ENCODE results near the gene PLCB4. TPM values are rescaled to one million over a fixed set of nuclear protein-coding genes. Genes with fewer than 3 reads are reported as not detected.

PLCB4 gene
- total RNA-seq, 1 donor = 4.1 TPM

- no peak overlapping the region for H3K4me3 ChIP-seq (ENCODE audit: low read depth, low read length)
- DNase-seq (ENCODE audit: low read depth) = no peak
- no peak for TF ChIP-seq CTCF (IDR thresholded peaks at IDR 0.05; ENCODE audit: insufficient read depth, low read length)
These were observed 43.9 kb upstream of the PLCB4 start for GRCh38 chr20:9025011-9025410.

GRCh38 chr20:9025643-9026042 lies 43.2 kb upstream of the PLCB4 start:
- no peak for TF ChIP-seq CTCF (IDR thresholded peaks at IDR 0.05; ENCODE audit: insufficient read depth, low read length)
- no peak overlapping the region for H3K4me3 ChIP-seq (ENCODE audit: low read depth, low read length)
- DNase-seq (ENCODE audit: low read depth) = peak; percentile 65

GRCh38 chr20:9027626-9028025 lies 41.3 kb upstream of the PLCB4 start:
- DNase-seq (ENCODE audit: low read depth) = no peak
- H3K4me3 ChIP-seq (ENCODE audit: low read depth, low read length) = no peak overlapping the region
- no peak for TF ChIP-seq CTCF (IDR thresholded peaks at IDR 0.05; ENCODE audit: insufficient read depth, low read length)

- no peak overlapping the region for H3K4me3 ChIP-seq (ENCODE audit: low read depth, low read length)
- TF ChIP-seq CTCF (IDR thresholded peaks at IDR 0.05; ENCODE audit: insufficient read depth, low read length) = no peak
- DNase-seq (ENCODE audit: low read depth) = no peak
These were observed 40.5 kb upstream of the PLCB4 start for GRCh38 chr20:9028419-9028818.

- peak; percentile 80 for DNase-seq (ENCODE audit: low read depth)
- TF ChIP-seq CTCF (IDR thresholded peaks at IDR 0.05; ENCODE audit: insufficient read depth, low read length) = no peak
- no peak overlapping the region for H3K4me3 ChIP-seq (ENCODE audit: low read depth, low read length)
These were observed 36.9 kb upstream of the PLCB4 start for GRCh38 chr20:9031991-9032390.

GRCh38 chr20:9032758-9033157 lies 36.1 kb upstream of the PLCB4 start:
- no peak overlapping the region for H3K4me3 ChIP-seq (ENCODE audit: low read depth, low read length)
- TF ChIP-seq CTCF (IDR thresholded peaks at IDR 0.05; ENCODE audit: insufficient read depth, low read length) = no peak
- peak; percentile 31 for DNase-seq (ENCODE audit: low read depth)

GRCh38 chr20:9035126-9035525 lies 33.8 kb upstream of the PLCB4 start:
- H3K4me3 ChIP-seq (ENCODE audit: low read depth, low read length) = no peak overlapping the region

More at GRCh38 chr20:9035126-9035525, 33.8 kb upstream of the PLCB4 start:
- no peak for TF ChIP-seq CTCF (IDR thresholded peaks at IDR 0.05; ENCODE audit: insufficient read depth, low read length)
- peak; percentile 85 for DNase-seq (ENCODE audit: low read depth)

All from fibroblast of the aortic adventitia (primary cell).